Stimulated activated CD4-positive, alpha-beta T cell treated with anti-CD3 and anti-CD28 coated beads, Interleukin-12 subunit alpha, Interleukin-12 subunit beta, amount 100 ng/mL, for 4 hours (primary cell): ENCODE results near the gene TMEM132C.
"Not testable (repeated sequence)": the region's sequence is repeated elsewhere in the genome, so short reads cannot be mapped to it uniquely, and the experiment has no call there.

Source experiments
- DNase-seq: peaks from one replicate; pipeline ENCODE4 v3.0.0-alpha.2; 2020

The TMEM132C gene

DNA sequence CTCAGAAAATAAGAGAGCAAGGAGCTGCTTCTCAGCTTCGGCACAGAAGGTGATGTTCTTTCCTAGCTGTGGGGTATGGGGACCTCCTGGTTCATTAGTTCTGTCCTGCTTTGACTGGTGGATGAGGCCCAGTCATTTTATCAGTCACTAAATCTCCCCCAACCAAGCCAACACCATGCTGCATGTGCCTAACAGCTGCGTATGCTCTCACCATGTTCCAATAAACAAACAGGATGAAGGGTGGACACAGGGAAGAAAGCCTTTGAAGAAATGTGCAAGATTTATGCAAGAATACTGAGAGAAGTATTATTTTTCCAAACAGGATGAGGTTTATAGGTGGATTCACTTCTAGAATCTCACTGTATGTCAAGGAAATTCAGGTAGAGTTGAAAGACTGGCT lies 156.2 kb downstream of the TMEM132C start:
- no peak for DNase-seq

DNA sequence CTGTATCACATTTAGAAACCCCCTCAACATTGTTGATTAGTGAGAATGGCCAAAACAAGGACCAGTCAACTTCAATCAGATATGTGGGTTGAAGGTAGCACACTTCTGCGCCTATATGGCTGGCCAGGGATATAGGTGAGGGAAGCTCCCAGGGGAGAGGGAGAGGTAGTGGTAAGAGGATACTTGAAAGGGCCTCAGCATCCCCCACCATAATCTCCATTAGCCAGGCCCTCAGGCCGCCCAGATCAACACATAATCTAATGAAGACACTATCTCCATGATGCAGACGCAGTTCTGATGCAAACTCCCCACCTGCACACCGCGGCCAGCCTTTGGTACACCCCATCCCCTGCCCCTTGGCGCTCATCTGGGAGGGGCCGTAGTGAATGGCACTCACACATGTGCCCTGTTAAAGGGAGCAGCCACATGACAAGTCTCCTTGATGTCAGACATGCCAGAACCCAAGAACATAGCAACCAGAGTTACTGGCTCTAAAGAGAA lies 158.0 kb downstream of the TMEM132C start:
- DNase-seq = no peak

GRCh38 chr12:128425666-128426331 lies 158.8 kb downstream of the TMEM132C start:
- DNase-seq = no peak

- DNase-seq = no peak
Observed at GRCh38 chr12:128426511-128426910, 159.5 kb downstream of the TMEM132C start.

DNA sequence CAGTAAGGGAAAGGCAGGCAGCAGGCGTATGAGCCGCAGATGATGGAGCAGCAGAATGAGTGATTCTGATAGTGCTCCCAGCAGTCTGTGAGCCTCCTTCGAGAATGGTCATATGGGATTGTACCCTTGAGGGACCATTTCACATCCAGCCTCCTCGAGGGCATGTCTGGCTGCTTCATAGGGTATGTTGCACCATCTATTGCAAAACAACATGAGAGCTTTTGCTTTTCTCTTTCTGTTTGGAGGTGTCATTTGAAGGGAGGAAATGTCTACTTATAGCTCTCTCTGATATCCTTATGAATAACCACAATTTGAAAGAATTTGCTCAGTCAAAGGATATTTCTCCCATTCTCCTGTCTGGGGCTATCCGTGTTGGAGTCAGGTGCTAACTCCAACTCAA lies 172.8 kb downstream of the TMEM132C start:
- no peak for DNase-seq

DNA sequence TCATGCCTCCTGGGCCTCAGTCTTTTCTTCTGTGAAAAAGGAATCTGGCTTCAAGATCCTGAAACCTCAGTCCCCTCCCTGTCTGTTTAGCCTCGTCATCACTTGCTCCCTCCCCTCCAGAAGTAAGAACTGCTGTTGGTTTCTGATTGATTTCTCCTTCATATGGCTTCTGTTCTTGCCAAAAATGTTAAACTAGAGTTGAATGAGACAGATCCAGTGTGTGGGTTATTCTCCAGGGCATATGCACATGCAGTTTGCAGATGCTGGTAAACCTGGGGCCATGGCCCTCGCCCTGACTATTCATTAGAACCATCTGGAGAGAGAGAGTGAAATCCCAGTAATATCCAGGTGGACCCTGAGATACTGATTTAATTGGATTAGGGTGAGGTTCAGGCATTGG lies 175.1 kb downstream of the TMEM132C start:
- no peak for DNase-seq

GRCh38 chr12:128444598-128444997 lies 177.6 kb downstream of the TMEM132C start:
- no peak for DNase-seq

GRCh38 chr12:128445415-128446127 lies 178.6 kb downstream of the TMEM132C start:
- DNase-seq = no peak

DNA sequence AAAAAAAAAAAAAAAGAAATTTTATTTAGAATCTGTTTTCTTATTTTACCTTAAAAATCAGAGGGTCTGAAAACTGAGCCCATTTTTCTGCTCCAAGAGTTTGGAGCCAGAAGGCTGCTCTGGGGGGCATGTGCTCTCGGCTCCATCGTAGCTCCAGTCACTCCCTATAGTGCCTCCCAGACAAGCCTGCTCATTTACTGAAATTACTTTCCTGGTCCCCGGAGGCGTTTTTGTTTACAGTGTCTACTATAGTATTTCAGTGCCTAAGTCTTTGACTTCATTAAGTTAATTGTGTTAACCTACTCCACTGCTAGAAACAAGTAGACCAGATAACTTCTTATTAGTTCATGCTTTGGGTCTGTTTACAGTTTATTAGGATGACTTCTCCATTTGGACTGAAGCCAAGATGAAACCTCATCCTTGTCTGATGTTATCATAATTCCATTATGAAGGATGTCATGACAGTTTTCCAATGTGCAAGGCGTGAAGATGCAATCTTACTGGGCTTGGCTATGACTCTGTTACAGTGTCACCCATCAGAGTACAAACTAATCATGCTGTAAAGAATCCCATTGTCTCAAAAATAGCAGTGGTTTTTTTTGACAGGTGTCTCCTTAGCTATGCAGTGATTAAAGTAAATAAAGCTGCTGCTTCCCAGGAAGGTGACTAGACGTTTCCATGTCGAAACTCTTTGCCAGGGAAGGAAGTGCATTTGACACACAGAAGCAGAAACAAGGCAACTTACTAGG lies 182.3 kb downstream of the TMEM132C start:
- no peak for DNase-seq

GRCh38 chr12:128450810-128451209 lies 183.8 kb downstream of the TMEM132C start:
- DNase-seq = no peak

DNA sequence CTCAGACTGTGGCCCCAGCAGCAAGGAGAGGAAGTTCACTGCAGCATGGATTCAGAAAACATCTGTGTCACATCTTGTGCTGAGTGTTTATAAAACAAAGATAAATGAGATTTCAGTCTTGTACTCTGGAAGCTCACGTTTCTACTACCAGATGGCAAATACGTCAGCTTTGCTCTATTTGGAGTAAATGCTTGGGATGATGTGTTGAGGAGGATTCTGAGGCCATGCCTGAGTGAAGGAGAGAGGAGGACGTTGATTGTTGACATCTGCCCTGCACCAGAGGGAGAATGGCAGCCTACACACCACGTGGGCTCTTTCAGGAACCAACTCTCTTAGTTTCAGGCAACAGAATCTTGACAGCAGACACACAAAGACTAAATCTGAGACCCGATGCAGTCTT lies 188.9 kb downstream of the TMEM132C start:
- DNase-seq = no peak

DNA sequence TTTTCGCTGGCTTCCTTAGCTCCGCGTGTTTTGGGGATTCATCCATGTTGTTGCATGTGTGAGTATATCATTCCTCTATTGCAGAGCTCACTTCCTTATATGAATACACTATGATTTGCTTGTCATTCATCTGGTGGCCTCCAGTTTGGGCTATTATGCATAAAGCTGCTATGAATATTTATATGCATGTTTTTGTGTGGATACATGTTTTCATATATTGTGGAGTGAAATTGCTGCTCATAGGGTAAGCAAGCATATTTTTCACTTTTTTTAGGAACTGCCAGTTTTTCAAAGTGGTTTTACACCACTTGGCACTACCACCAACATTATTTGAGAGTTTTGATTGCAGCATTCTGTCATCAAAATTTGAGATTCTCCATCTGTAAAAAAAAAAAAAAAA lies 190.0 kb downstream of the TMEM132C start:
- DNase-seq = no peak

DNA sequence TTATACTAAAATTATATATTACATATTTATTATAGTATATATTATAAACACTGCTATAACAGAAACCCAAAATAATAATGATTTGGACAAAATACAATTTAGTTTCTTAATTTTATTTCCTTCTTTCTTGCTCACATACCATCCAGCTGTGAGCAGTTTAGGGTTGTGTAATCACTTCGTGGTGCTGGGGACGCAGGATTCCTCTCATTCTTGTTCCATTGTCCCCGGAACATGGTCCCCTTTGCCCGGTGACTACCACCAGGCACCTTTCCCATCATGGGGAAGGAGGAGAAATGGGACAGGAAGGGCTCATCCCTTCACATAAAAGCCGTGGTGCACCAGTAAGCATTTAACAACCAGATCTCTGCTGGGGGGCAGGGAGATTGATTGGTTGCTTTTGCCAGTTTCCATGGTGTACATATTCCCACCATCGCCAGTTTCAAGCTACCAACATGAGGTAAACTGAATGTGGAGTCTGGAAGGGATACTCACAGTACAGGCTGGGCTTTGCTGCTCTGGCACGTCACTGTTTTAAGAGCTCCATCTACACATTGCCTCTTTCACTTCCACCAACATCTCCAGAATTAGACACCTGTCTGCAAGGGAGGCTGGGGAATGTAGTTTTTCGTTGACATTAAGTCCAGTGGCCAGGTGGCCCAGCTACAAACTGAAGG lies 191.5 kb downstream of the TMEM132C start:
- no peak for DNase-seq

DNA sequence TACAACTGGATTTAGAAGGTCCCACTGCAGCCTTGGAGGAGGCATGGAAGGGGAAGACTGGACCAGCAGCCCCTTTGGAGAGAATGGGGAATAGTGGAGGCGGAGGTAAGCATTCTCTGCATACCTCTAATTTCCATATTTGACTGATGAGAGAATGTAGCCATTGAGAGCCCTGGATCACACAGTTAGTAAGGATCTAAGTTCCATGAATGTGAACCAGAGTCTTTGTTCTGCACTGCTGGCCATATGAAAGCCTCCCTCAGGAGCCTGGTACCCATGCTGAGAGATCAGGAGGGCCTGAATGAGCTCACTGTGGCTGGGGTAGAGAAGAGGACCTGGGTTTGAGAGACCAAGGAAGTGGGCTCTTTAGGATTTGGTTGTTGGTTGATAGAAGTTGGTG lies 192.1 kb downstream of the TMEM132C start:
- no peak for DNase-seq

DNA sequence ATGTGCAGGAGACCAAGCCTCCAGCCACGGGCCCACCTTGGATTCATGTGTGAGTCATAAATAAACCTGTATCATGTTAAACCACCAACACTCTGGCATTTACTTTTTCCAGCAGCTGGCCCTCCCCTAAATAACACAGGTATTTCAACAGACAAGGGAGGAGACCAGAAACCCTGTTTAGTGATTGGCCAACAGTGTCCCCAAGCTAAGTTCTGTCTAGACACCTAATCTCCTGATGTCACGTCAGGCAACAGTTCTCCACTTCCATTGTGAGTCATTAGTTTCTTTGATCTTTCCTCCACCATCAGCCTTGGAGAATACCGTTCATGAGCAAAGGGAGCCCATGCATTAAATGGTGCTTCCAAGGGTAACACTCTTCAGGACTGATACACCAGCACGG lies 196.9 kb downstream of the TMEM132C start:
- DNase-seq = no peak

GRCh38 chr12:128467882-128468281 lies 200.9 kb downstream of the TMEM132C start:
- no peak for DNase-seq

- DNase-seq = no peak
Observed at GRCh38 chr12:128468926-128469325, 202.0 kb downstream of the TMEM132C start.

DNA sequence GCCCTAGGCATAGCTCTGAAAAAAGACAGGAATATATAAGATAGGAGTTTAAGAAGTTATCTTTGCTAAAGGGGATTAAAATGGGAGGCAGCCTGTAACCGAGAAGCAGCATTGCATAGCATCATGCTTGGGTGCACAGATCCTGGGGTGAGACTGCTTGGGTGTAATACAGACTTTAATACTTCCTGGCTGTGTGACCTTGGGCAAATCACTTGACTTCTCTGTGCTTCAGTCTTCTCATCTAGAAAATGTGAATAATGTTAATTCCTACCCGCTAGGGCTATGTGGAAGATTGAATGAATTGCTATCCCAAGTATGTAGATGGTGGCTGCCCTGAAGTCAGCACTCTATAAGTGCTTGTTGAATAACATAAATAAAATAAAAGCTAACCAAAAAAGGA lies 204.5 kb downstream of the TMEM132C start:
- no peak for DNase-seq

DNA sequence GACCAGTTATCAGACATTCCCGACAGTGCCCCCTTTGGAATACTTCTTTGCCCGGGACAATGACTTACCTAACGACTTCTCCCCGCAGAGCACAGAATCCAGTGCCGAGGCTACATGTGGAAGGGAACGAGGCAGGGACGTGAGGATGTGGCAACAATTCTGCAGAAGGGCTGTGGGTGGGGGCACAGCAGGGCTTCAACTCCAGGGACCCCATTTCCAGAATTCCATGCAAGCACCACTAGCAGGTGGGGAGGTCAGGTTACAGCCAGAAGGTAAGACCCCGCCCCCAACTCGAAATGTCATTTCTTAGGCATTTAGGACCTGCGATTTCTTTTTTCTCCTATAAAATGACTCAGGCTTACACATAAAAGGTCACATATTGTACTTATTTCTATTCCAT lies 207.9 kb downstream of the TMEM132C start:
- DNase-seq = no peak

- DNase-seq = no peak
Observed at GRCh38 chr12:128476266-128476665, 209.3 kb downstream of the TMEM132C start.

- DNase-seq = no peak
Observed at GRCh38 chr12:128483526-128484255, 216.7 kb downstream of the TMEM132C start.

- not testable (repeated sequence) for DNase-seq
Observed at GRCh38 chr12:128497376-128497775, 230.4 kb downstream of the TMEM132C start.

DNA sequence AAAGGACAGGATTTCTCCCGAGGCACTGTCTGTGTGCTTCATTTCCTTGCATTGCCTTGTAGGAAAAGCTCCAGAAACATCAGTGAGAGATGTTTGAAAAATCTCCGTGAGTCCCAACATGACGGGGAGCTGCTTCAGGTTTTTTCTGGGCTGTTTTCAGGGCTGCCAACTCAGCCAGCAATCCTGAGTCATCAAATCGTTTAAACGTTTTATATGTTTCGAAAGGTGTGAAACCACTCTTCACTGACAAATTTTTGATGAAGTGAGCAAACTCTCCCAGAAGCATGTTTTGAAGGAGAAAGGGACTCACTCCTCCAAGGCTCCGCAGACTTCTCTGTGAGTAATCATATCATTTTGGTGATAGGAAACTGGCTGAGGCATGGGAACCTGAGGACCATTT lies 240.5 kb downstream of the TMEM132C start:
- no peak for DNase-seq
